HepG2 (cell line): Measurements from ENCODE around the gene CILP2.

ENCODE experiments used
- NR2F6 ChIP-seq, 2 experiments: IDR thresholded peaks; 2 replicates each; pipeline ENCODE4 v1.6.1; 2016; ENCODE audit warnings: antibody characterized with exemption in 1 of 2, mild to moderate bottlenecking in 1 of 2
- ZSCAN29 ChIP-seq: sonication (generic); formaldehyde crosslinking; conservative IDR thresholded peaks from 2 replicates; pipeline ENCODE4 v1.4.0; 2020; ENCODE audit warnings: mild to moderate bottlenecking, missing genetic modification reagents
- TF ChIP-seq, protein P1 (sequence below): sonication (generic); formaldehyde crosslinking; IDR thresholded peaks from 2 replicates; pipeline ENCODE4 v1.4.0; 2020; ENCODE audit warnings: missing genetic modification reagents
- TF ChIP-seq, protein P2 (sequence below): sonication (generic); formaldehyde crosslinking; IDR thresholded peaks from 2 replicates; pipeline ENCODE4 v1.5.0; 2020; ENCODE audit warnings: mild to moderate bottlenecking, missing genetic modification reagents, moderate library complexity

DNA sequence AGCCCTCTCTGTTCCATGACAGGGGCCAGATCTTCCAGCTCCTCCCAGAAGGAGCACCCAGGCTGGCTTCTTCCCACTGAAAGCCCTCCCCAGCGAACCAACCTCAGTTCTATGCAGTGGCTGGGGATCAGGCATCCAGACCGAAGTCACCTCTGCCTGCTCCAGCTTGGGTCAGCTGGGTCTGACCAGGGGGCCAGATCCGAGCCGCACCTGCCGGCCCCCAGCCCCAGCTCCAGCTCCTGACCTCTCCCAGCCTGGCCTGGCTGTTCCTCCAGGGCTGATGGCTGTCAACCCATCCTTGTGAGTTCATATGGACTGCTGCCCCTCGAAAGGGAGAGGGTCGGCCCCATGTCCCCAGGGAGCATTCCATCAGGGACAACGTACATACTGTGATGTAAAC is 30.7 kb upstream of the CILP2 start:
- TF ChIP-seq NR2F6 (IDR thresholded peaks at IDR 0.05) (no peak), NR2F6 (CRISPR knock-in tag; IDR thresholded peaks at IDR 0.05) (no peak), ZSCAN29 (CRISPR knock-in tag) (no peak)
- TF ChIP-seq, protein P1, sequence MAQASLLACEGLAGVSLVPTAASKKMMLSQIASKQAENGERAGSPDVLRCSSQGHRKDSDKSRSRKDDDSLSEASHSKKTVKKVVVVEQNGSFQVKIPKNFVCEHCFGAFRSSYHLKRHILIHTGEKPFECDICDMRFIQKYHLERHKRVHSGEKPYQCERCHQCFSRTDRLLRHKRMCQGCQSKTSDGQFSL (CRISPR knock-in tag), result no peak
- TF ChIP-seq, protein P2, sequence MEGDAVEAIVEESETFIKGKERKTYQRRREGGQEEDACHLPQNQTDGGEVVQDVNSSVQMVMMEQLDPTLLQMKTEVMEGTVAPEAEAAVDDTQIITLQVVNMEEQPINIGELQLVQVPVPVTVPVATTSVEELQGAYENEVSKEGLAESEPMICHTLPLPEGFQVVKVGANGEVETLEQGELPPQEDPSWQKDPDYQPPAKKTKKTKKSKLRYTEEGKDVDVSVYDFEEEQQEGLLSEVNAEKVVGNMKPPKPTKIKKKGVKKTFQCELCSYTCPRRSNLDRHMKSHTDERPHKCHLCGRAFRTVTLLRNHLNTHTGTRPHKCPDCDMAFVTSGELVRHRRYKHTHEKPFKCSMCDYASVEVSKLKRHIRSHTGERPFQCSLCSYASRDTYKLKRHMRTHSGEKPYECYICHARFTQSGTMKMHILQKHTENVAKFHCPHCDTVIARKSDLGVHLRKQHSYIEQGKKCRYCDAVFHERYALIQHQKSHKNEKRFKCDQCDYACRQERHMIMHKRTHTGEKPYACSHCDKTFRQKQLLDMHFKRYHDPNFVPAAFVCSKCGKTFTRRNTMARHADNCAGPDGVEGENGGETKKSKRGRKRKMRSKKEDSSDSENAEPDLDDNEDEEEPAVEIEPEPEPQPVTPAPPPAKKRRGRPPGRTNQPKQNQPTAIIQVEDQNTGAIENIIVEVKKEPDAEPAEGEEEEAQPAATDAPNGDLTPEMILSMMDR (CRISPR knock-in tag), result no peak
